Pancreas (tissue), 10 donors: ENCODE results near the gene LPAR4. TPM values are rescaled to one million over a fixed set of nuclear protein-coding genes. Genes with fewer than 3 reads are reported as not detected.
A peak's percentile ranks its signal among the peaks of the same experiment; 100 is the strongest.

Experiments used
- ATAC-seq, 4 donors: fragments of 200-7000 bp; cut with Tn5 transposase; one replicate each; pipeline versions ENCODE4 v1.8.0 to v1.9.1; 2020; ENCODE audit warnings: mild to moderate bottlenecking in 4 of 4, moderate library complexity in 4 of 4
- DNase-seq, 6 donors: peaks; one replicate each; pipeline ENCODE4 v3.0.0-alpha.2; 2020
- FAIRE-seq: peaks from 2 replicates; lab custom pipeline; 2012; peaks lifted over from hg19 to GRCh38; lab: Jason Lieb, UNC
- H3K27ac ChIP-seq, 4 donors: fragments of 200-600 bp; sonication (generic); 1 replicate in 3 of 4; 2 replicates in 1 of 4; pipeline versions ENCODE4 v1.5.0 to v1.8.0; 2020
- H3K27me3 ChIP-seq, 4 donors: fragments of 200-600 bp; one replicate each; pipeline ENCODE4 v1.8.0; 2021
- H3K36me3 ChIP-seq, 3 donors: fragments of 200-600 bp; sonication (generic) in 1 of 3; one replicate each; pipeline versions ENCODE4 v1.5.0 to v1.8.0; 2020 to 2021
- H3K4me1 ChIP-seq, 3 donors: fragments of 200-600 bp; one replicate each; pipeline ENCODE4 v1.8.0; 2021
- H3K4me3 ChIP-seq, 4 donors: fragments of 200-600 bp; sonication (generic) in 2 of 4; one replicate each; pipeline versions ENCODE4 v1.5.0 to v1.8.0; 2020 to 2021
- H3K9me3 ChIP-seq, 4 donors: fragments of 200-600 bp; one replicate each; pipeline ENCODE4 v1.8.0; 2021
- WGBS, 2 donors: extraction: QIAGEN DNeasy Blood & Tissue Kit; methylation state at CpG; one replicate each; pipeline ENCODE4 v1.1.7; 2013; 5-methylcytosine and 5-hydroxymethylcytosine counted together
- intact Hi-C, 3 donors: fragments of 100-400 bp; cut with DNase I; formaldehyde crosslinking; loops; one replicate each; pipeline versions ENCODE4 v1.11.1 to v1.14.2; 2022
- polyA plus RNA-seq, 2 donors: library from polyadenylated mRNA; stranded (reverse); fragments of 200-250 nt; gene quantifications; one replicate each; pipeline ENCODE4 v1.2.3, GENCODE V29; 2013
- total RNA-seq, 6 donors: library from RNA; stranded (reverse); fragmentation: NEBNext Ultra II Directional in 4 of 6; extraction: Animal tissue kit (Norgen Biotek cat#: 25700) in 4 of 6; gene quantifications; one replicate each; pipeline versions ENCODE4 v1.2.1 to v1.2.4, GENCODE V29; 2021 to 2023
- TF ChIP-seq, protein P1 (sequence below), 4 donors: fragments of 200-600 bp; sonication (generic) in 3 of 4; IDR thresholded peaks; one replicate each; pipeline versions ENCODE4 v1.5.0 to v1.8.0; 2021; ENCODE audit warnings: antibody characterized with exemption in 4 of 4
- donor health status: healthy with polysubstance abuse.
- donor health status: DM: no; HTN: no; CAD: no; lungs with moderate emphysema.
- donor health status: DM: no; HTN: no; CAD: no.
- donor health status: control.
- donor health status: control.
- donor health status: Bipolar disorder and iron deficiency.
- donor health status: DM: yes; HTN: yes; CAD: no.
- donor health status: DM: no; HTN: no; CAD: no.
- donor health status: DM: no; HTN: no; CAD: no.
- donor health status: DM: yes; HTN: yes; CAD: no.

Gene LPAR4
- total and polyA plus RNA-seq, 8 donors = 0.09 to 0.35 (median 0.22) TPM; not detected in 4

DNA sequence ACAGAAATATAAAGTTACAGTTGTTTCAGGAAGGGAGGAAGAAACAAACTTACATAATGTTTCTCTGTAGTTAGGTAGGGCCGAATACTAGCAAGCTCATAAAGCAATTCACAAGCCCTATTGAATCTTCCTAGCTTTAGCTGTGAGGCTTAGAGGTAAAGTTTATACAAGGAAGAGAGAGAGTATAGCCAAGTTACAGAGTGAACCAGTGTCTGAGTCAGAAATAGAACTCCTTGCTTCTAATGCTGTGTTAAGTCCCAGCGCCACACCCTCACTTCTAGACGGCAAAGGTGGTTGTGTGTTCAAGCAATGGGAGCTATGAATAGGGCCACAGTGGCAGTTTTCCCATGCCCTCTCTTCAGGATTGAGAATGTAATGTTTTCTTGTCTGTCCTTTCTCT, 6.1 kb downstream of the LPAR4 start:
- WGBS, 2 donors = 43 to 62% methylated on average over 3 of the region's 3 CpGs
- DNase-seq = no peak

GRCh38 chrX:78754917-78755316, 7.4 kb downstream of the LPAR4 start:
- no peak for FAIRE-seq
- H3K4me1 ChIP-seq = no peaks in the 10 kb centered on the region
- H3K36me3 ChIP-seq = no peaks in the 10 kb centered on the region
- no peak for ATAC-seq
- no peak overlapping the region for H3K4me3 ChIP-seq
- H3K27me3 ChIP-seq = peaks cover 0 to 8% (median 4%) of the 10 kb centered on the region in 4 donors
- WGBS, 2 donors = 39 to 57% methylated on average over 5 of the region's 5 CpGs
- no peaks in the 10 kb centered on the region for H3K9me3 ChIP-seq
- TF ChIP-seq, protein P1, sequence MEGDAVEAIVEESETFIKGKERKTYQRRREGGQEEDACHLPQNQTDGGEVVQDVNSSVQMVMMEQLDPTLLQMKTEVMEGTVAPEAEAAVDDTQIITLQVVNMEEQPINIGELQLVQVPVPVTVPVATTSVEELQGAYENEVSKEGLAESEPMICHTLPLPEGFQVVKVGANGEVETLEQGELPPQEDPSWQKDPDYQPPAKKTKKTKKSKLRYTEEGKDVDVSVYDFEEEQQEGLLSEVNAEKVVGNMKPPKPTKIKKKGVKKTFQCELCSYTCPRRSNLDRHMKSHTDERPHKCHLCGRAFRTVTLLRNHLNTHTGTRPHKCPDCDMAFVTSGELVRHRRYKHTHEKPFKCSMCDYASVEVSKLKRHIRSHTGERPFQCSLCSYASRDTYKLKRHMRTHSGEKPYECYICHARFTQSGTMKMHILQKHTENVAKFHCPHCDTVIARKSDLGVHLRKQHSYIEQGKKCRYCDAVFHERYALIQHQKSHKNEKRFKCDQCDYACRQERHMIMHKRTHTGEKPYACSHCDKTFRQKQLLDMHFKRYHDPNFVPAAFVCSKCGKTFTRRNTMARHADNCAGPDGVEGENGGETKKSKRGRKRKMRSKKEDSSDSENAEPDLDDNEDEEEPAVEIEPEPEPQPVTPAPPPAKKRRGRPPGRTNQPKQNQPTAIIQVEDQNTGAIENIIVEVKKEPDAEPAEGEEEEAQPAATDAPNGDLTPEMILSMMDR (IDR thresholded peaks at IDR 0.05) = no peak
- no peak for DNase-seq
- no peak overlapping the region for H3K27ac ChIP-seq
- intact Hi-C loops = no loop called here

More for the DNA sequence above, 6.1 kb downstream of the LPAR4 start:
- no peaks in the 10 kb centered on the region for H3K36me3 ChIP-seq
- intact Hi-C loops = no loop called here
- no peak overlapping the region for H3K27ac ChIP-seq
- TF ChIP-seq, protein P1 (IDR thresholded peaks at IDR 0.05) = no peak
- ATAC-seq = no peak
- no peak overlapping the region for H3K4me3 ChIP-seq
- H3K9me3 ChIP-seq = no peaks in the 10 kb centered on the region
- peak; percentile 86 for FAIRE-seq
- no peaks in the 10 kb centered on the region for H3K4me1 ChIP-seq
- H3K27me3 ChIP-seq = peaks cover 0 to 10% (median 4%) of the 10 kb centered on the region in 4 donors

- H3K9me3 ChIP-seq = no peaks in the 10 kb centered on the region
- DNase-seq (no peak), ATAC-seq (no peak), FAIRE-seq (no peak)
- intact Hi-C loops = no loop called here
- TF ChIP-seq, protein P1 (IDR thresholded peaks at IDR 0.05) = no peak
- no peak overlapping the region for H3K27ac ChIP-seq
- H3K36me3 ChIP-seq = no peaks in the 10 kb centered on the region
- peaks cover 0 to 8% (median 4%) of the 10 kb centered on the region in 4 donors for H3K27me3 ChIP-seq
- no peak overlapping the region for H3K4me3 ChIP-seq
- no peaks in the 10 kb centered on the region for H3K4me1 ChIP-seq
- 41 to 55% methylated on average over 6 of the region's 6 CpGs for WGBS, 2 donors
Observed at GRCh38 chrX:78759081-78759480, 11.6 kb downstream of the LPAR4 start.

- Histone ChIP-seq H3K9me3 (no peaks in the 10 kb centered on the region), H3K27ac (no peak overlapping the region), H3K27me3 (peaks cover 0 to 8% (median 0%) of the 10 kb centered on the region in 4 donors), H3K4me3 (no peak overlapping the region), H3K4me1 (no peaks in the 10 kb centered on the region), H3K36me3 (no peaks in the 10 kb centered on the region)
- 19% methylated on average over 2 of the region's 2 CpGs for WGBS, 2 donors
- DNase-seq = no peak
- intact Hi-C loops = no loop called here
- ATAC-seq = no peak
- TF ChIP-seq, protein P1 (IDR thresholded peaks at IDR 0.05) = no peak
- no peak for FAIRE-seq
Observed at GRCh38 chrX:78769101-78769755, 21.7 kb downstream of the LPAR4 start.

DNA sequence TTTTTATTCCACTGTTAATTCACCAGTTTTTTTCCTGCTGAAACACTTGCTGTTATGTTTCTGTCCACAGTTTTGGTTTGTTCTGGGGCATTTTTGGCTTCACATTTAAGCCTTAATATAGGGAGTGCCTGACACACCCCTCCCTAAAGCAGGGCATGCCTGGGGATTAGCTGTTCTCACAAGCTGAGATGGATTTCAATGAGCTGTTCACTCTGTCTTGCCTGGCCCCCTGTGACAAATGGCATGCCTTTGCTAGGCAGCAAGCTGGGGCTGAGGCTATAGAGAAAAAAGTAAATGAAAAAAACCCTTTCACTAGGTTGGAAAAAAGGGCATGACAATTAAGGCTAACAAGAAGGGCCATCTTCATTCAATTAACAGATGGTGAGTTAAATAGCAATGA, 22.4 kb downstream of the LPAR4 start:
- no peaks in the 10 kb centered on the region for H3K4me1 ChIP-seq
- FAIRE-seq = no peak
- ATAC-seq = no peak

More for the DNA sequence above, 22.4 kb downstream of the LPAR4 start:
- intact Hi-C loops = no loop called here
- H3K4me3 ChIP-seq = no peak overlapping the region
- H3K27me3 ChIP-seq = peaks cover 0 to 8% (median 0%) of the 10 kb centered on the region in 4 donors
- no peak for DNase-seq
- TF ChIP-seq, protein P1 (IDR thresholded peaks at IDR 0.05) = no peak
- no peaks in the 10 kb centered on the region for H3K36me3 ChIP-seq
- H3K27ac ChIP-seq = no peak overlapping the region
- no peaks in the 10 kb centered on the region for H3K9me3 ChIP-seq
